Subcutaneous abdominal adipose tissue (tissue), 5 donors: Measurements from ENCODE around the gene ZER1.
A peak's percentile ranks its signal among the peaks of the same experiment; 100 is the strongest.

ENCODE experiments used
- H3K27ac ChIP-seq: one replicate; pipeline ENCODE4 v1.7.0; 2013; ENCODE audit warnings: low read depth, mild to moderate bottlenecking, inconsistent platforms, low read length, moderate library complexity
- H3K27me3 ChIP-seq, 5 donors: one replicate each; pipeline ENCODE4 v1.7.0; 2013; ENCODE audit warnings: low read length in 5 of 5, inconsistent platforms in 1 of 5; ENCODE audit not compliant: control insufficient read depth in 5 of 5, insufficient read depth in 4 of 5
- H3K36me3 ChIP-seq, 5 donors: one replicate each; pipeline ENCODE4 v1.7.0; 2013; ENCODE audit warnings: low read length in 5 of 5; ENCODE audit not compliant: control insufficient read depth in 5 of 5, insufficient read depth in 5 of 5
- H3K4me1 ChIP-seq, 5 donors: one replicate each; pipeline ENCODE4 v1.7.0; 2013; ENCODE audit warnings: low read length in 5 of 5, mild to moderate bottlenecking in 3 of 5, moderate library complexity in 1 of 5; ENCODE audit not compliant: control insufficient read depth in 5 of 5, insufficient read depth in 5 of 5
- H3K4me3 ChIP-seq, 5 donors: one replicate each; pipeline ENCODE4 v1.7.0; 2013; ENCODE audit warnings: low read length in 5 of 5, low read depth in 1 of 5
- H3K9ac ChIP-seq, 5 donors: one replicate each; pipeline ENCODE4 v1.7.0; 2013; ENCODE audit warnings: low read length in 5 of 5, mild to moderate bottlenecking in 4 of 5, moderate library complexity in 3 of 5
- H3K9me3 ChIP-seq, 5 donors: one replicate each; pipeline ENCODE4 v1.7.0; 2013; ENCODE audit warnings: low read length in 5 of 5; ENCODE audit not compliant: control insufficient read depth in 5 of 5
- donor health status: healthy.
- donor health status: healthy.
- donor health status: healthy.
- donor health status: healthy.
- donor health status: healthy.

Gene ZER1

DNA sequence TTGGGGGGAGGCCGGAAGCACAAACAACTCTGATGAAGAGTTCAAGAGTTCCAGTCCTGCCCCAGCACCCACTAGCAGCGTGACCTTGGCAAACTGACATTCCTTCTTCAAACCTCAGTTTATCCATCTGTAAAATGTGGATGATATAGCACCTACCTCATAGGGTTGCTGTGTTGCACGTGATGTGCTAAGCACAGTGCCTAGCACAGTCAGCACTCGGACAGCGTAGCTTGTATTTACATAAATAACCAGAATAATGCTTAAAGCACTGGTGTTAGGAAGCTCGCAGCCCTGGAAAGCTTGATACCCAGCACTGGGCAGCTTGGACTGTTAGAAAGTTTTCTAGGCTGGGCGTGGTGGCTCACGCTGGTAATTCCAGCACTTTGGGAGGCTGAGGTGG lies 64.3 kb downstream of the ZER1 start:
- no peaks in the 10 kb centered on the region for H3K27me3 ChIP-seq
- H3K4me3 ChIP-seq: no peak overlapping the region
- no peak overlapping the region for H3K9ac ChIP-seq
- peaks cover 0 to 17% (median 16%) of the 10 kb centered on the region in 5 donors for H3K4me1 ChIP-seq
- H3K36me3 ChIP-seq: peaks cover 0 to 19% (median 10%) of the 10 kb centered on the region in 5 donors
- no peaks in the 10 kb centered on the region for H3K9me3 ChIP-seq
- H3K27ac ChIP-seq: no peak overlapping the region

DNA sequence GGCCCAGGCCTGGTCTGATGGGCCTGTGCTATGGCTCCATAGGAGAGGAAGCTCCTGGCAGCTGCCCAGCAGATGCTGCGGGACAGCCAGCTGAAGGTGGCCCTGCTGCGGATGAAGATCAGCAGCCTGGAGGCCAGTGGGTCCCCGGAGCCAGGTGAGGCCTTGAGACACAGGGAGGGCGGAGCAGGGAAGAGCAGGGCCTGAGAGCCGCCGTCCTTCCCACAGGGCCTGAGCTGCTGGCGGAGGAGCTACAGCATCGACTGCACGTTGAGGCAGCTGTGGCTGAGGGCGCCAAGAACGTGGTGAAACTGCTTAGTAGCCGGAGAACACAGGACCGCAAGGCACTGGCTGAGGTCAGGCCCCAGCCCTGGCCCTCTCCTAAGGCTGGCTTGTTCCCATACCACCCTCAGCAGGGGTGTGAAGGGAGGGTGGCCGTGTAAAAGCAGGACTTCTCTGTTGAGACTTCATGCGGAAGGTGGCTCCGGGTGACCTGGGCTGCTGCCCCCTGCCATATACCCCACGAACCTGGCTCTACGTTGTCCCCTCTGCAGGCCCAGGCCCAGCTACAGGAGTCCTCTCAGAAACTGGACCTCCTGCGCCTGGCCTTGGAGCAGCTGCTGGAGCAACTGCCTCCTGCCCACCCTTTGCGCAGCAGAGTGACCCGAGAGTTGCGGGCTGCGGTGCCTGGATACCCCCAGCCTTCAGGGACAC lies 64.9 kb downstream of the ZER1 start:
- Histone ChIP-seq H3K27me3 (no peaks in the 10 kb centered on the region), H3K4me1 (peaks cover 0 to 22% (median 19%) of the 10 kb centered on the region in 5 donors), H3K9ac (no peak overlapping the region), H3K4me3 (no peak overlapping the region), H3K9me3 (no peaks in the 10 kb centered on the region), H3K36me3 (peaks cover 0 to 15% (median 6%) of the 10 kb centered on the region in 5 donors), H3K27ac (no peak overlapping the region)

DNA sequence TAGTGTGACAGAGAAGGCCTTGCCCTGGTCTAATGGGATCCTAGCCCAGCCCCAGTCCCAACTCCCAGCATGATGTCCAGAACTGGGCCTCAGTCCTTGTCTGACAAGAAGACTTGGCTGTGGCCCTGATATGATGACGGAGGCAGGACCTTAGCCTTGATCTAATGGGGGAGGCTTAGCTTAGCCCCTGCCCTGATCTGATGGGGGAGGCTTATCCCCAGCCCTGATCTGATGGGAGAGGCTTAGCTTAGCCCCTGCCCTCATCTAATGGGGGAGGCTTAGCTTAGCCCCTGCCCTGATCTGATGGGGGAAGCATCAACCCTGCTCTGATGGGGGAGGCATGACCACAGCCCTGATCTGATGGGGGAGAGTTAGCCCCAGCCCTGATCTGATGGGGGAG lies 65.7 kb downstream of the ZER1 start:
- no peaks in the 10 kb centered on the region for H3K27me3 ChIP-seq
- H3K36me3 ChIP-seq: peaks cover 0 to 15% (median 6%) of the 10 kb centered on the region in 5 donors
- peaks cover 1 to 22% (median 19%) of the 10 kb centered on the region in 5 donors for H3K4me1 ChIP-seq
- no peaks in the 10 kb centered on the region for H3K9me3 ChIP-seq
- no peak overlapping the region for H3K4me3 ChIP-seq
- no peak overlapping the region for H3K27ac ChIP-seq
- H3K9ac ChIP-seq: no peak overlapping the region

DNA sequence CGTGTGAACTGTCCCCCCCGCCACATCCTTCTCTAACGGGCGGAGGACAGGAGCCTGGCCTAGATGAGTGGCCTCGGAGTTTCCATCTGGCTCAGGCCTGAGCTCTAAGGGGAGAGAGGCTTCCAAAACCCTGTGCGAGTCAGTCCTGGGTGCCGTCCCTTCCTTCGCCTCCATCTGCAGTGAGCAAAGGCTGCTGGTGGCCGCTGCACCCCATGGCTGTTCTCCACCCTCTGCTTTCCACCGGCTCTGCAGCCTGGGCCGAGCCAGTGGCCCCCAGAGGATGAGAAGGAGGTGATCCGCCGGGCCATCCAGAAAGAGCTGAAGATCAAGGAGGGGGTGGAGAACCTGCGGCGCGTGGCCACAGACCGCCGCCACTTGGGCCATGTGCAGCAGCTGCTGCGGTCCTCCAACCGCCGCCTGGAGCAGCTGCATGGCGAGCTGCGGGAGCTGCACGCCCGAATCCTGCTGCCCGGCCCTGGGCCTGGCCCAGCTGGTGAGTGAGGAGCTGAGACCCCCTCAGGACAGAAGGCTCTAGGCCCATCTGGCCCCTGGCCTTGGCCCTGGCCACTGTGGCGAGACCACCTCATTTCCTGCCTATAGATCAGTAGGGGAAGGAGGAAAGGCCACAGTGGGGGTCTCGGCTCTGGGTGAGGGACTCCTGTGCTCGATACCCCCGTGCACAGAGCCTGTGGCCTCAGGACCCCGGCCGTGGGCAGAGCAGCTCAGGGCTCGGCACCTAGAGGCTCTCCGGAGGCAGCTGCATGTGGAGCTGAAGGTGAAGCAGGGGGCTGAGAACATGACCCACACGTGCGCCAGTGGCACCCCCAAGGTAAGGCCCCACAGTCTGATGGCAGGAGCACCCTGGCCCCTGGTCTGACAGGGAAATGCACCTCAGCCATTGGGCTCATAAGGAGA lies 66.4 kb downstream of the ZER1 start:
- H3K4me1 ChIP-seq: peaks cover 1 to 22% (median 19%) of the 10 kb centered on the region in 5 donors
- H3K36me3 ChIP-seq: peaks cover 0 to 15% (median 6%) of the 10 kb centered on the region in 5 donors
- H3K9ac ChIP-seq: no peak overlapping the region
- no peak overlapping the region for H3K27ac ChIP-seq
- no peaks in the 10 kb centered on the region for H3K27me3 ChIP-seq
- H3K4me3 ChIP-seq: no peak overlapping the region
- no peaks in the 10 kb centered on the region for H3K9me3 ChIP-seq

DNA sequence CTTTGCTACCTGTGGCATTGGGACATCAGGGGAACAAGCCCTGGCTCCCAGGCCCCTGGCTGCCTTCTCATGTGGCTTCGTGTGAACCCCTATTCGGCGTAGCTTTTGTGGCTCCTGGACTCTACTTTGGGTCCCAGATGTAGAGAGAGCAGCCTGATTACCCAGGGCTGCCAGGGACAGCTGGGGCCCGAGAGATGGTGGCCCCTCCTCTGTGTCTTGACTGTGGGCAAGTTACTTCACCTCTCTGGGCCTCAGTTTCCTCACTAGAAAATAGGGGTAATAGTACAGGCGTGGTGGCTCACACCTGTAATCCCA lies 67.4 kb downstream of the ZER1 start:
- Histone ChIP-seq H3K4me3 (peak overlapping the region in 4 of 5 donors; percentile 29 to 75 (median 68)), H3K27ac (peak overlapping the region; percentile 69), H3K27me3 (no peaks in the 10 kb centered on the region), H3K9ac (peak overlapping the region in 1 of 5 donors; percentile 20), H3K9me3 (no peaks in the 10 kb centered on the region), H3K4me1 (peaks cover 1 to 22% (median 19%) of the 10 kb centered on the region in 5 donors), H3K36me3 (peaks cover 0 to 13% (median 6%) of the 10 kb centered on the region in 5 donors)

DNA sequence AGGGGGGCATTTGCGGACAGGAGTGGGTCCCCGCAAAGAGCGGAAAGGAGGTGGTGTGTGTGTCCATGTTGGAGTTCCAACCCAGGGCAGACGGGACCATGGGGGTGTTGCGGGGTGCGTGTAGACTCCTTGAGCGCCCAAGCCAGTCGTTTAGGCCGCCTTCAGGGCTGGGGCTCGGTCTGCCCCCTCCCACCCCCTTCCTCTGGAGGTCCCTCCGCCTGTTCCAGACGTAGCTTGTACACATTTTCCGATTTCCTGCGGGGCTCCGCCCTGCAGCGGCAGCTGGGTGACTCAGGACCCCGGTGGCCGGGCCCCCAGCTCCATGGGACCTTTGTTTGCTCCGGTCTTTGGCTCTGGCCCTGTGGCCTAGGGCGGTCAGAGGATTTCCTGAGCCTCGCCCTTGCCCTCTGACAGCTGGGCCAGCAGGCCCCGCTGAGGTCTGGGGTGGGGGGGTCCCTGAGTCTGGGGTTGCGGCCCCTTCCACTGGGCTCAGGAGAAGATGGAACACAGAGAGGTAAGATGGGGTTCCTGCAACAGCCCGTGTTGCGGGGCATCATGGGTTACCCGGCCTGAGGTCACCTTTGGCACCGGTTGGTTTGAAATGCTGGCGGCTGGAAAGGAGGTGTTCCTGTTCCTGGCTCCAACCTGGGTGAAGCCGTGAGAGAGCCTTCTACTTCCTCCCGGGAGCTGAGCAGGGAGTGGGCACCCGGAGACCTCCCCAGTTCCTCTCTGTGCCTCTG lies 67.9 kb downstream of the ZER1 start:
- H3K4me1 ChIP-seq: peaks cover 1 to 22% (median 19%) of the 10 kb centered on the region in 5 donors
- peaks cover 0 to 13% (median 6%) of the 10 kb centered on the region in 5 donors for H3K36me3 ChIP-seq
- no peaks in the 10 kb centered on the region for H3K27me3 ChIP-seq
- H3K4me3 ChIP-seq: peak overlapping the region; percentile 42 to 75 (median 72)
- peak overlapping the region; percentile 69 for H3K27ac ChIP-seq
- no peaks in the 10 kb centered on the region for H3K9me3 ChIP-seq
- peak overlapping the region in 3 of 5 donors; percentile 58 to 76 (median 72) for H3K9ac ChIP-seq

DNA sequence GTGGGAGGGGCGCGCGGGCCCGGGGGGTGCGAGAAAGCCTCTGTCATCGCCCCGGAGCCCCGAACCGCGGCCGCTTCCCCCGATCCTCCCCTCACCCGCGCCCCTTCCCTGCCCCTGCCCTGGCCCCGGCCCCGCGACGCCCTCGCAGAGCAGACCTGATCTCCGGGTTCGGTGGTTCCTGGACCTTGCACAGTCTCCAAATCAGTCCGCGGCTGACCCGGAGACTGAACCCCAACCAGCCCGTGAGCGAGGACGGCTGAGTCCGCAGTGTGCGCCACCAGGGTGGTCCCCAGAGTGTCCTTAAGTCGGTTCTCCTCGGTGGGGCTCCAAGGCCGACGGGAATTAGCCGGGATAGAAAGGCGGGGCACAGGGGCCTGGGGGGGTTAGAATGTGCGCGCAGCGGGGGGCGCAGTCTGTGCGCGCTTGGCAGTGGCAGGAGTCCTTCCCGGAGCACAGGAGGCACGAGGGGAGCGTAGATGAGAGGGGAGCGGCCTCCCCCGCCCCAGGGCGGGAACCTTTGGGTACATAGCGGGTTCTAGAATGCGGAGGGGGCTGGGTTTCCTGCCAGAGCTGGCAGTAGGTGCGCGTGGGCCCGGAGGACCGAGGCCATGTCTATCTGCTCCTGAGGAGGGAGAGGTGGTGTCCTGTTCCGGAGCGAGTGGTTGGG lies 68.6 kb downstream of the ZER1 start:
- Histone ChIP-seq H3K9ac (peak overlapping the region in 4 of 5 donors; percentile 58 to 76 (median 67)), H3K36me3 (peaks cover 0 to 13% (median 6%) of the 10 kb centered on the region in 5 donors), H3K27me3 (no peaks in the 10 kb centered on the region), H3K4me3 (peak overlapping the region; percentile 42 to 75 (median 72)), H3K9me3 (no peaks in the 10 kb centered on the region), H3K27ac (peak overlapping the region; percentile 69), H3K4me1 (peaks cover 1 to 22% (median 19%) of the 10 kb centered on the region in 5 donors)

DNA sequence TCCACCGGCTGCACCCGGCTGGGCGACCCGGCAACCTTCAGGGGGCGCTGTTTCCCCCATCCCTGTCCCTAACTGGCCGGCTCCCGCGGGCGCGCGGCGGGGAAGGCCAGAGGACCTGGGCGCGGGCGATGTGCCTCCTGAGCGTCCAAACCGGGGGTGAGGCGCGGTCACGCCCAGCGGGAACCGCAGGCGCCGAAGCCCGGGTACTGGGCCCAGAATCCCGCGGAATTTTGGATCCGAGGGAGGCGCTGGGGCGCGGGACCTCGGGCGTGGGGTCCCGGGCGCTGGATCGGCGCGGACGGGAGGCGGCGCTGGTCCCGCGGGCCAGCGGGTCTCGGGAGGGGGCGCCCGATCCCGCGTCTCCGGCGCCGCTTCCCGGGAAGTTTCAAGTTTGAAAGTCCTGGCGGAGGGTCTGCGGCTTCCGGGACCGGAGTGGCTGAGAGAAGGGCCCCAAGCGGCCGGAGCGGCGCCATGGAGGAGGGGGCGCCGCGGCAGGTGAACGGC lies 69.2 kb downstream of the ZER1 start, which contains the start of gene PKN3:
Gene PKN3, plus strand, starts transcription at position 59 of the 504 bp plus-strand sequence. Its CDS starts 413 bp downstream, at position 472.
- Histone ChIP-seq H3K4me1 (peaks cover 1 to 22% (median 19%) of the 10 kb centered on the region in 5 donors), H3K4me3 (peak within 1 kb of the TSS; percentile 39 to 75 (median 72)), H3K27me3 (no peaks in the 10 kb centered on the region), H3K9me3 (no peaks in the 10 kb centered on the region), H3K36me3 (peaks cover 0 to 13% (median 5%) of the 10 kb centered on the region in 5 donors), H3K27ac (peak within 1 kb of the TSS; percentile 69), H3K9ac (peak within 1 kb of the TSS in 4 of 5 donors; percentile 58 to 76 (median 67))

DNA sequence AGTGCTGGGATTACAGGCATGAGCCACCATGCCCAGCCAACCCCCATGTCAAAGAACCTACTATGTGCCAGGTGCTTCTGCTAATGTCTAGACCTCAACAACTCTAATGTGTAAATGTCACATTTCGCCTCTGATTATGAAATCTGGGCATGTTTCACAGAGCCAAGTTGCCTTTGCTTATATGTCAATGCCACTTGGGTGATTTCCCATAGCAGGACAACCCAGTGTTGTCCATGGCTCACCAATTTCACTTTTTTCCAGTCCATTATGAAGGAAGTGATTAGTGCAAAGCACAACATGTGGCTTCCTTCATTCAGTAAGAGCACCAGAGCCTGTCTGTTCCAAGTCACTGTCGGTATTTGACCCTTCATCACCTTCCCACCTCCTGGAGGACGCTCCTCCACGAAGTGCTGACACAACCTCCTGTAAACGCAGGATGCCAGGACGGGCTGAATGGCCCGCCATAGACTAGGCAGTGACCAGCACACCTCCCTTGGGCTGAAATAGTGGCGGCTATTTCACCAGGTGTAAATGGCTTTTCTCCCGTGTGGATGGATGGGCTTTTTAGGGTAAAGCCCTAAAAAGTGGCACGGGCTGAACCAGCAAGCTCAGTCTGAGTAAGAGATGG lies 70.4 kb downstream of the ZER1 start:
- H3K27ac ChIP-seq: no peak overlapping the region

More for the DNA sequence above, 70.4 kb downstream of the ZER1 start:
- H3K27me3 ChIP-seq: no peaks in the 10 kb centered on the region
- H3K9me3 ChIP-seq: no peaks in the 10 kb centered on the region
- peaks cover 3 to 14% (median 4%) of the 10 kb centered on the region in 5 donors for H3K36me3 ChIP-seq
- H3K4me3 ChIP-seq: no peak overlapping the region
- peaks cover 1 to 22% (median 19%) of the 10 kb centered on the region in 5 donors for H3K4me1 ChIP-seq
- no peak overlapping the region for H3K9ac ChIP-seq
